Tongue (tissue), 2 donors: ENCODE data around the gene MRPS10. TPM values are rescaled to one million over a fixed set of nuclear protein-coding genes. Genes with fewer than 3 reads are reported as not detected.
"Not testable (repeated sequence)": the region's sequence is repeated elsewhere in the genome, so short reads cannot be mapped to it uniquely, and the experiment has no call there.

Source experiments
- DNase-seq: peaks from one replicate; pipeline ENCODE4 v3.0.0-alpha.2; 2015
- total RNA-seq: library from RNA; depleted of rRNA; stranded (reverse); fragments of >200 nt; gene quantifications from one replicate; pipeline ENCODE4 v1.2.3, GENCODE V29; 2014

The MRPS10 gene
- total RNA-seq, 1 donor from 2014 or later: 72.4 TPM

- DNase-seq: not testable (repeated sequence)
Measured at GRCh38 chr6:42207559-42207958, 10.1 kb downstream of the MRPS10 start.

GRCh38 chr6:42204768-42205282, 12.8 kb downstream of the MRPS10 start:
- DNase-seq: no peak

- DNase-seq: no peak
Measured at GRCh38 chr6:42203183-42203582, 14.5 kb downstream of the MRPS10 start.

- not testable (repeated sequence) for DNase-seq
Measured at GRCh38 chr6:42202131-42202915, 15.3 kb downstream of the MRPS10 start.

GRCh38 chr6:42201382-42201781, 16.3 kb downstream of the MRPS10 start:
- no peak for DNase-seq

GRCh38 chr6:42200035-42200434, 17.6 kb downstream of the MRPS10 start:
- DNase-seq: peak; percentile 16

GRCh38 chr6:42199106-42199981, 18.3 kb downstream of the MRPS10 start:
- no peak for DNase-seq

- no peak for DNase-seq
Measured at GRCh38 chr6:42197555-42198362, 19.9 kb downstream of the MRPS10 start.

- no peak for DNase-seq
Measured at GRCh38 chr6:42195415-42195814, 22.2 kb downstream of the MRPS10 start.

GRCh38 chr6:42194056-42194455, 23.6 kb downstream of the MRPS10 start:
- DNase-seq: no peak

GRCh38 chr6:42193491-42193894, 24.2 kb downstream of the MRPS10 start:
- peak; percentile 16 for DNase-seq

GRCh38 chr6:42192385-42192784, 25.3 kb downstream of the MRPS10 start:
- not testable (repeated sequence) for DNase-seq

- DNase-seq: peak; percentile 80
Measured at GRCh38 chr6:42190554-42191183, 27.0 kb downstream of the MRPS10 start.

- DNase-seq: no peak
Measured at GRCh38 chr6:42188406-42188805, 29.3 kb downstream of the MRPS10 start.

- DNase-seq: no peak
Measured at GRCh38 chr6:42185597-42185996, 32.1 kb downstream of the MRPS10 start.

GRCh38 chr6:42184475-42184874, 33.2 kb downstream of the MRPS10 start:
- DNase-seq: no peak

GRCh38 chr6:42182101-42182500, 35.6 kb downstream of the MRPS10 start:
- no peak for DNase-seq

GRCh38 chr6:42179945-42180313, 37.7 kb downstream of the MRPS10 start:
- DNase-seq: no peak

GRCh38 chr6:42179261-42179944, 38.3 kb downstream of the MRPS10 start:
- no peak for DNase-seq

GRCh38 chr6:42177514-42178364, 39.9 kb downstream of the MRPS10 start:
- peak; percentile 14 for DNase-seq
